ENCODE measurements around the gene ACOXL. TPM values are rescaled to one million over a fixed set of nuclear protein-coding genes. Genes with fewer than 3 reads are reported as not detected.

The ACOXL gene
- total and polyA plus RNA-seq, 9 donors, result 0.17 to 0.31 (median 0.23) TPM; not detected in 4

GRCh38 chr2:110747522-110748488 lies 15.4 kb downstream of the ACOXL start:
- H3K4me1 ChIP-seq (ENCODE audit: insufficient read depth), result no peaks in the 10 kb centered on the region
- no peak overlapping the region for H3K4me3 ChIP-seq
- TF ChIP-seq POLR2A (IDR thresholded peaks at IDR 0.05) (no peak), CTCF (IDR thresholded peaks at IDR 0.05) (no peak), EP300 (IDR thresholded peaks at IDR 0.05) (no peak)
- no peak overlapping the region for H3K27ac ChIP-seq
- 50 to 54% (median 52%) methylated on average over 8 of the region's 8 CpGs for WGBS, 3 donors
- H3K9me3 ChIP-seq, result no peaks in the 10 kb centered on the region
- no peaks in the 10 kb centered on the region for H3K36me3 ChIP-seq
- intact Hi-C loops (cut with DNase I), result no loop called here
- DNase-seq, result no peak
- no peaks in the 10 kb centered on the region for H3K27me3 ChIP-seq

- H3K27ac ChIP-seq, result no peak overlapping the region
- intact Hi-C loops (cut with DNase I), result no loop called here
- H3K27me3 ChIP-seq, result no peaks in the 10 kb centered on the region
- no peak for DNase-seq
- TF ChIP-seq CTCF (IDR thresholded peaks at IDR 0.05) (no peak), POLR2A (IDR thresholded peaks at IDR 0.05) (no peak), EP300 (IDR thresholded peaks at IDR 0.05) (no peak)
- H3K4me1 ChIP-seq (ENCODE audit: insufficient read depth), result no peaks in the 10 kb centered on the region
- no peaks in the 10 kb centered on the region for H3K36me3 ChIP-seq
- H3K4me3 ChIP-seq, result no peak overlapping the region
- WGBS, 3 donors, result 16 to 30% (median 28%) methylated on average over 6 of the region's 6 CpGs
- no peaks in the 10 kb centered on the region for H3K9me3 ChIP-seq
Measured at GRCh38 chr2:110748489-110748867, 16.1 kb downstream of the ACOXL start.

GRCh38 chr2:110751642-110752041 lies 19.3 kb downstream of the ACOXL start:
- Histone ChIP-seq H3K27me3 (no peaks in the 10 kb centered on the region), H3K27ac (no peak overlapping the region), H3K4me3 (no peak overlapping the region), H3K36me3 (no peaks in the 10 kb centered on the region), H3K4me1 (ENCODE audit: insufficient read depth) (no peaks in the 10 kb centered on the region), H3K9me3 (no peaks in the 10 kb centered on the region)
- TF ChIP-seq CTCF (IDR thresholded peaks at IDR 0.05), result no peak
- no peak for DNase-seq
- intact Hi-C loops (cut with DNase I), result no loop called here
- 78 to 84% (median 82%) methylated on average over 3 of the region's 3 CpGs for WGBS, 3 donors

GRCh38 chr2:110752871-110753270 lies 20.5 kb downstream of the ACOXL start:
- WGBS, 3 donors, result 91 to 94% (median 93%) methylated on average over 2 of the region's 2 CpGs
- no peak for TF ChIP-seq EP300 (IDR thresholded peaks at IDR 0.05)
- TF ChIP-seq CTCF (IDR thresholded peaks at IDR 0.05), result no peak
- TF ChIP-seq POLR2A (IDR thresholded peaks at IDR 0.05), result no peak
- H3K4me3 ChIP-seq, result no peak overlapping the region
- H3K27ac ChIP-seq, result no peak overlapping the region
- intact Hi-C loops (cut with DNase I), result no loop called here
- H3K27me3 ChIP-seq, result no peaks in the 10 kb centered on the region
- no peaks in the 10 kb centered on the region for H3K36me3 ChIP-seq
- H3K4me1 ChIP-seq (ENCODE audit: insufficient read depth), result no peaks in the 10 kb centered on the region
- no peaks in the 10 kb centered on the region for H3K9me3 ChIP-seq
- no peak for DNase-seq

All from ovary (tissue), 9 donors.